Endodermal cell (in vitro differentiated cells): Measurements from ENCODE around the gene HDDC3. TPM values are rescaled to one million over a fixed set of nuclear protein-coding genes. Genes with fewer than 3 reads are reported as not detected.

Experiments
- DNase-seq: peaks from one replicate; pipeline ENCODE4 v3.0.0-alpha.2; 2017
- H3K27ac ChIP-seq: 2 replicates; pipeline ENCODE4 v1.5.1; 2013; ENCODE audit warnings: mild to moderate bottlenecking, low read depth, low read length, moderate library complexity
- H3K27me3 ChIP-seq: 2 replicates; pipeline ENCODE4 v1.6.1; 2013; ENCODE audit warnings: mild to moderate bottlenecking, low read length, moderate library complexity; ENCODE audit not compliant: insufficient read depth, control insufficient read depth, poor library complexity, severe bottlenecking
- H3K36me3 ChIP-seq: 2 replicates; pipeline ENCODE4 v1.7.0; 2013; ENCODE audit warnings: mild to moderate bottlenecking, low read length, moderate library complexity; ENCODE audit not compliant: control insufficient read depth, insufficient read depth
- H3K4me1 ChIP-seq: one replicate; pipeline ENCODE4 v1.7.0; 2013; ENCODE audit warnings: low read length; ENCODE audit not compliant: control insufficient read depth, insufficient read depth
- H3K4me3 ChIP-seq: 2 replicates; pipeline ENCODE4 v1.5.1; 2013; ENCODE audit warnings: mild to moderate bottlenecking, low read length, moderate library complexity
- H3K9ac ChIP-seq: 2 replicates; pipeline ENCODE4 v1.6.1; 2013; ENCODE audit warnings: mild to moderate bottlenecking, low read length, moderate library complexity; ENCODE audit not compliant: poor library complexity, severe bottlenecking; ENCODE audit errors: extremely low read depth
- H3K9me3 ChIP-seq: 2 replicates; pipeline ENCODE4 v1.6.1; 2013; ENCODE audit warnings: mild to moderate bottlenecking, low read length, moderate library complexity; ENCODE audit not compliant: control insufficient read depth
- H3K27ac Mint-ChIP-seq: 2 replicates; pipeline ENCODE4 v1.8.0; 2020; ENCODE audit warnings: mixed read lengths
- H3K27me3 Mint-ChIP-seq: 2 replicates; pipeline ENCODE4 v1.8.0; 2021; ENCODE audit warnings: mild to moderate bottlenecking, mixed read lengths; ENCODE audit not compliant: insufficient read depth
- H3K36me3 Mint-ChIP-seq: 2 replicates; pipeline ENCODE4 v1.8.0; 2020; ENCODE audit warnings: low read depth, mixed read lengths
- H3K4me1 Mint-ChIP-seq: 2 replicates; pipeline ENCODE4 v1.8.0; 2020; ENCODE audit warnings: mixed read lengths
- H3K4me3 Mint-ChIP-seq: 2 replicates; pipeline ENCODE4 v1.8.0; 2020; ENCODE audit warnings: mild to moderate bottlenecking, moderate library complexity, mixed read lengths
- H3K9me3 Mint-ChIP-seq: 2 replicates; pipeline ENCODE4 v1.8.0; 2020; ENCODE audit warnings: mild to moderate bottlenecking, mixed read lengths
- WGBS, 2 experiments: methylation state at CpG; one replicate each; pipeline versions ENCODE4 v1.1.5 to v1.1.7; 2013; ENCODE audit warnings: missing lambda C conversion rate in 2 of 2, mixed read lengths in 1 of 2; ENCODE audit not compliant: insufficient coverage in 1 of 2, insufficient read length in 1 of 2; 5-methylcytosine and 5-hydroxymethylcytosine counted together
- total RNA-seq, 2 donors: library from RNA; stranded (reverse); fragmentation: NEBNext Ultra II Directional in 1 of 2; extraction: Animal tissue kit (Norgen Biotek cat#: 25700) in 1 of 2; gene quantifications; 2 replicates in 1 of 2; 3 replicates in 1 of 2; pipeline ENCODE4 v1.2.1, GENCODE V29; 2021
- TF ChIP-seq, protein P1 (sequence below): fragments of 200-600 bp; sonication (generic); conservative IDR thresholded peaks from 2 replicates; pipeline ENCODE4 v1.5.0; 2021; ENCODE audit warnings: antibody characterized with exemption, mild to moderate bottlenecking

Gene HDDC3
- total RNA-seq, 2 donors from 2014 or later = 15.3 to 21.5 TPM

DNA sequence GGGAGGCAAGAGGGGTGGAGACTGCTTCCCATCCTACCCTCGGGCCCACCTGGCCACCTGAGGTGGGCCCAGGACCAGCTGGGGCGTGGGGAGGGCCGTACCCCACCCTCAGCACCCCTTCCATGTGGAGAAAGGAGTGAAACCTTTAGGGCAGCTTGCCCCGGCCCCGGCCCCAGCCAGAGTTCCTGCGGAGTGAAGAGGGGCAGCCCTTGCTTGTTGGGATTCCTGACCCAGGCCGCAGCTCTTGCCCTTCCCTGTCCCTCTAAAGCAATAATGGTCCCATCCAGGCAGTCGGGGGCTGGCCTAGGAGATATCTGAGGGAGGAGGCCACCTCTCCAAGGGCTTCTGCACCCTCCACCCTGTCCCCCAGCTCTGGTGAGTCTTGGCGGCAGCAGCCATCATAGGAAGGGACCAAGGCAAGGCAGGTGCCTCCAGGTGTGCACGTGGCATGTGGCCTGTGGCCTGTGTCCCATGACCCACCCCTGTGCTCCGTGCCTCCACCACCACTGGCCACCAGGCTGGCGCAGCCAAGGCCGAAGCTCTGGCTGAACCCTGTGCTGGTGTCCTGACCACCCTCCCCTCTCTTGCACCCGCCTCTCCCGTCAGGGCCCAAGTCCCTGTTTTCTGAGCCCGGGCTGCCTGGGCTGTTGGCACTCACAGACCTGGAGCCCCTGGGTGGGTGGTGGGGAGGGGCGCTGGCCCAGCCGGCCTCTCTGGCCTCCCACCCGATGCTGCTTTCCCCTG lies 50.2 kb downstream of the HDDC3 start:
- WGBS, 2 experiments = 94% methylated on average over 7 to 19 of the region's 19 CpGs
- no peak overlapping the region for H3K4me3 ChIP-seq
- no peak overlapping the region for H3K27ac ChIP-seq
- Mint-ChIP-seq H3K27ac (no peak overlapping the region), H3K9me3 (no peaks in the 10 kb centered on the region), H3K36me3 (peaks cover 28% of the 10 kb centered on the region), H3K27me3 (no peaks in the 10 kb centered on the region), H3K4me3 (no peak overlapping the region), H3K4me1 (peaks cover 19% of the 10 kb centered on the region)
- H3K27me3 ChIP-seq = no peaks in the 10 kb centered on the region
- TF ChIP-seq, protein P1, sequence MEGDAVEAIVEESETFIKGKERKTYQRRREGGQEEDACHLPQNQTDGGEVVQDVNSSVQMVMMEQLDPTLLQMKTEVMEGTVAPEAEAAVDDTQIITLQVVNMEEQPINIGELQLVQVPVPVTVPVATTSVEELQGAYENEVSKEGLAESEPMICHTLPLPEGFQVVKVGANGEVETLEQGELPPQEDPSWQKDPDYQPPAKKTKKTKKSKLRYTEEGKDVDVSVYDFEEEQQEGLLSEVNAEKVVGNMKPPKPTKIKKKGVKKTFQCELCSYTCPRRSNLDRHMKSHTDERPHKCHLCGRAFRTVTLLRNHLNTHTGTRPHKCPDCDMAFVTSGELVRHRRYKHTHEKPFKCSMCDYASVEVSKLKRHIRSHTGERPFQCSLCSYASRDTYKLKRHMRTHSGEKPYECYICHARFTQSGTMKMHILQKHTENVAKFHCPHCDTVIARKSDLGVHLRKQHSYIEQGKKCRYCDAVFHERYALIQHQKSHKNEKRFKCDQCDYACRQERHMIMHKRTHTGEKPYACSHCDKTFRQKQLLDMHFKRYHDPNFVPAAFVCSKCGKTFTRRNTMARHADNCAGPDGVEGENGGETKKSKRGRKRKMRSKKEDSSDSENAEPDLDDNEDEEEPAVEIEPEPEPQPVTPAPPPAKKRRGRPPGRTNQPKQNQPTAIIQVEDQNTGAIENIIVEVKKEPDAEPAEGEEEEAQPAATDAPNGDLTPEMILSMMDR = no peak
- no peaks in the 10 kb centered on the region for H3K9me3 ChIP-seq
- no peak for DNase-seq
- H3K36me3 ChIP-seq = peaks cover 13% of the 10 kb centered on the region
- H3K4me1 ChIP-seq = peaks cover 15% of the 10 kb centered on the region
- H3K9ac ChIP-seq = no peak overlapping the region

DNA sequence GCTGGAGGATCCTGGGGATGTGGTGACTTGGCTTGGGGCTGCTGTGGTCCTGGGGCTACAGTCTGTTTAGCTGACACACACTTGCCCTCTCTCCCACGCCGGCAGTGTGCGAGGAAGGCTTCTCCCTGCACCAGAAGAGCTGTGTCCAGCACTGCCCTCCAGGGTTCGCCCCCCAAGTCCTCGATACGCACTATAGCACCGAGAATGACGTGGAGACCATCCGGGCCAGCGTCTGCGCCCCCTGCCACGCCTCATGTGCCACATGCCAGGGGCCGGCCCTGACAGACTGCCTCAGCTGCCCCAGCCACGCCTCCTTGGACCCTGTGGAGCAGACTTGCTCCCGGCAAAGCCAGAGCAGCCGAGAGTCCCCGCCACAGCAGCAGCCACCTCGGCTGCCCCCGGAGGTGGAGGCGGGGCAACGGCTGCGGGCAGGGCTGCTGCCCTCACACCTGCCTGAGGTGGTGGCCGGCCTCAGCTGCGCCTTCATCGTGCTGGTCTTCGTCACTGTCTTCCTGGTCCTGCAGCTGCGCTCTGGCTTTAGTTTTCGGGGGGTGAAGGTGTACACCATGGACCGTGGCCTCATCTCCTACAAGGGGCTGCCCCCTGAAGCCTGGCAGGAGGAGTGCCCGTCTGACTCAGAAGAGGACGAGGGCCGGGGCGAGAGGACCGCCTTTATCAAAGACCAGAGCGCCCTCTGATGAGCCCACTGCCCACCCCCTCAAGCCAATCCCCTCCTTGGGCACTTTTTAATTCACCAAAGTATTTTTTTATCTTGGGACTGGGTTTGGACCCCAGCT lies 51.0 kb downstream of the HDDC3 start:
- Histone ChIP-seq H3K9ac (no peak overlapping the region), H3K4me3 (no peak overlapping the region), H3K36me3 (peaks cover 21% of the 10 kb centered on the region), H3K9me3 (no peaks in the 10 kb centered on the region), H3K27me3 (no peaks in the 10 kb centered on the region), H3K4me1 (peaks cover 15% of the 10 kb centered on the region), H3K27ac (no peak overlapping the region)
- no peak overlapping the region for H3K27ac Mint-ChIP-seq
- TF ChIP-seq, protein P1 = no peak
- H3K4me1 Mint-ChIP-seq = peaks cover 19% of the 10 kb centered on the region
- WGBS, 2 experiments = 93 to 94% methylated on average over 25 to 35 of the region's 35 CpGs
- H3K27me3 Mint-ChIP-seq = no peaks in the 10 kb centered on the region
- DNase-seq = no peak
- H3K9me3 Mint-ChIP-seq = no peaks in the 10 kb centered on the region
- H3K36me3 Mint-ChIP-seq = peaks cover 36% of the 10 kb centered on the region
- no peak overlapping the region for H3K4me3 Mint-ChIP-seq

DNA sequence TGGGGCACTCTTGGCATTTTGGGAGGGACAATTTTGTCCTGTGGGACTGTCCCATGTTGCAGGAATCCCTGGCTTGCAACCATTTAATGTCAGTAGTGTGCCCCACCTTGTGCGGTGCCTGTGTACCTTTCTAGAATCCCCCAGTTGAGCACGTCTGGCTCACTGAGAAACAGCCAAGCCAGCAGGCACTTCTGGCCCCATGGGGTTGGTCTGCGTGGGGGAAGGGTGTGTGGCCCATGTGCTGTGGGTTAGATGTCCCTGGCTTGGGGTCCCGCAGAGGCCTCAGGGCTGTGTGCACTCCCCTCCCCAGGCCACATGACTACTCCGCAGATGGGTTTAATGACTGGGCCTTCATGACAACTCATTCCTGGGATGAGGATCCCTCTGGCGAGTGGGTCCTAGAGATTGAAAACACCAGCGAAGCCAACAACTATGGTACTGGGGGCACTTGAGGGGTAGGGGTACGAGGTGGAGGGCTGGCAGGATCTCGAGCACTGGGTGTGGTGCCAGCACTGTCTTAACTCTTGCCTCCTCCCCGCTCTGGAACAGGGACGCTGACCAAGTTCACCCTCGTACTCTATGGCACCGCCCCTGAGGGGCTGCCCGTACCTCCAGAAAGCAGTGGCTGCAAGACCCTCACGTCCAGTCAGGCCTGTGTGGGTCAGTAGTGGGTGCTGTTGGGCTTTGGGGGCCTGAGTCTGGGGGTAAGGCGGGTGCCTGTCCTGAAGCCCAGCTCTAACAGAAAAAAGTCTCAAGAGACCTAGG lies 51.8 kb downstream of the HDDC3 start:
- H3K9me3 Mint-ChIP-seq = no peaks in the 10 kb centered on the region
- DNase-seq = no peak
- TF ChIP-seq, protein P1 = no peak

More for the DNA sequence above, 51.8 kb downstream of the HDDC3 start:
- H3K4me3 ChIP-seq = no peak overlapping the region
- peaks cover 12% of the 10 kb centered on the region for H3K4me1 ChIP-seq
- peaks cover 15% of the 10 kb centered on the region for H3K4me1 Mint-ChIP-seq
- no peak overlapping the region for H3K9ac ChIP-seq
- H3K27me3 ChIP-seq = no peaks in the 10 kb centered on the region
- no peak overlapping the region for H3K4me3 Mint-ChIP-seq
- H3K36me3 Mint-ChIP-seq = peaks cover 42% of the 10 kb centered on the region
- no peaks in the 10 kb centered on the region for H3K9me3 ChIP-seq
- H3K27ac Mint-ChIP-seq = no peak overlapping the region
- peaks cover 23% of the 10 kb centered on the region for H3K36me3 ChIP-seq
- H3K27ac ChIP-seq = no peak overlapping the region
- H3K27me3 Mint-ChIP-seq = no peaks in the 10 kb centered on the region
- WGBS, 2 experiments = 91 to 96% methylated on average over 13 to 16 of the region's 16 CpGs
